PFSK-1 (cell line): Measurements from ENCODE around the gene CEP72.

Experiments used
- POLR2AphosphoS5 ChIP-seq: IDR thresholded peaks from 2 replicates; pipeline ENCODE4 v1.6.1; 2012; ENCODE audit warnings: low read depth, mild to moderate bottlenecking, control low read depth, low read length, moderate library complexity
- SIN3A ChIP-seq: IDR thresholded peaks from 2 replicates; pipeline ENCODE4 v1.6.1; 2012; ENCODE audit warnings: mild to moderate bottlenecking, low read length, moderate library complexity, borderline replicate concordance; ENCODE audit not compliant: insufficient read depth
- TAF1 ChIP-seq: IDR thresholded peaks from 2 replicates; pipeline ENCODE4 v1.6.1; 2012; ENCODE audit warnings: low read length, control low read depth, borderline replicate concordance; ENCODE audit not compliant: insufficient read depth
- TF ChIP-seq, protein P1 (sequence below), 2 experiments: IDR thresholded peaks; 2 replicates each; pipeline versions ENCODE4 v1.6.1 to v1.8.0; 2011 to 2012; ENCODE audit warnings: low read depth in 2 of 2, low read length in 2 of 2, control low read depth in 1 of 2, inconsistent platforms in 1 of 2, mild to moderate bottlenecking in 1 of 2, moderate library complexity in 1 of 2; ENCODE audit not compliant: insufficient read depth in 1 of 2

- TF ChIP-seq POLR2AphosphoS5 (no peak), SIN3A (no peak), TAF1 (no peak)
- TF ChIP-seq, protein P1, sequence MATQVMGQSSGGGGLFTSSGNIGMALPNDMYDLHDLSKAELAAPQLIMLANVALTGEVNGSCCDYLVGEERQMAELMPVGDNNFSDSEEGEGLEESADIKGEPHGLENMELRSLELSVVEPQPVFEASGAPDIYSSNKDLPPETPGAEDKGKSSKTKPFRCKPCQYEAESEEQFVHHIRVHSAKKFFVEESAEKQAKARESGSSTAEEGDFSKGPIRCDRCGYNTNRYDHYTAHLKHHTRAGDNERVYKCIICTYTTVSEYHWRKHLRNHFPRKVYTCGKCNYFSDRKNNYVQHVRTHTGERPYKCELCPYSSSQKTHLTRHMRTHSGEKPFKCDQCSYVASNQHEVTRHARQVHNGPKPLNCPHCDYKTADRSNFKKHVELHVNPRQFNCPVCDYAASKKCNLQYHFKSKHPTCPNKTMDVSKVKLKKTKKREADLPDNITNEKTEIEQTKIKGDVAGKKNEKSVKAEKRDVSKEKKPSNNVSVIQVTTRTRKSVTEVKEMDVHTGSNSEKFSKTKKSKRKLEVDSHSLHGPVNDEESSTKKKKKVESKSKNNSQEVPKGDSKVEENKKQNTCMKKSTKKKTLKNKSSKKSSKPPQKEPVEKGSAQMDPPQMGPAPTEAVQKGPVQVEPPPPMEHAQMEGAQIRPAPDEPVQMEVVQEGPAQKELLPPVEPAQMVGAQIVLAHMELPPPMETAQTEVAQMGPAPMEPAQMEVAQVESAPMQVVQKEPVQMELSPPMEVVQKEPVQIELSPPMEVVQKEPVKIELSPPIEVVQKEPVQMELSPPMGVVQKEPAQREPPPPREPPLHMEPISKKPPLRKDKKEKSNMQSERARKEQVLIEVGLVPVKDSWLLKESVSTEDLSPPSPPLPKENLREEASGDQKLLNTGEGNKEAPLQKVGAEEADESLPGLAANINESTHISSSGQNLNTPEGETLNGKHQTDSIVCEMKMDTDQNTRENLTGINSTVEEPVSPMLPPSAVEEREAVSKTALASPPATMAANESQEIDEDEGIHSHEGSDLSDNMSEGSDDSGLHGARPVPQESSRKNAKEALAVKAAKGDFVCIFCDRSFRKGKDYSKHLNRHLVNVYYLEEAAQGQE (IDR thresholded peaks at IDR 0.05; ENCODE audit: insufficient read depth in 1 of 2, low read depth in 2 of 2, low read length in 2 of 2), result no peak
Measured at GRCh38 chr5:620152-620551, 8.0 kb downstream of the CEP72 start.
